ENCODE measurements around the gene C2orf42. TPM values are rescaled to one million over a fixed set of nuclear protein-coding genes. Genes with fewer than 3 reads are reported as not detected.
A peak's percentile ranks its signal among the peaks of the same experiment; 100 is the strongest.
"Not testable (repeated sequence)": the region's sequence is repeated elsewhere in the genome, so short reads cannot be mapped to it uniquely, and the experiment has no call there.

The C2orf42 gene
- 12.8 and 26.9 TPM in 2 replicates for total RNA-seq (ENCODE audit: low replicate concordance)

GRCh38 chr2:70190418-70191243, at the start of gene C2orf42:
C2orf42 (minus strand) TSS chr2:70191019; CDS start chr2:70181985, 9,034 bp downstream.
- H3K4me3 ChIP-seq (ENCODE audit: low read depth, low read length): peak within 1 kb of the TSS; percentile 91
- peak; percentile 98 for DNase-seq (ENCODE audit: low read depth)
- TF ChIP-seq, protein P1, sequence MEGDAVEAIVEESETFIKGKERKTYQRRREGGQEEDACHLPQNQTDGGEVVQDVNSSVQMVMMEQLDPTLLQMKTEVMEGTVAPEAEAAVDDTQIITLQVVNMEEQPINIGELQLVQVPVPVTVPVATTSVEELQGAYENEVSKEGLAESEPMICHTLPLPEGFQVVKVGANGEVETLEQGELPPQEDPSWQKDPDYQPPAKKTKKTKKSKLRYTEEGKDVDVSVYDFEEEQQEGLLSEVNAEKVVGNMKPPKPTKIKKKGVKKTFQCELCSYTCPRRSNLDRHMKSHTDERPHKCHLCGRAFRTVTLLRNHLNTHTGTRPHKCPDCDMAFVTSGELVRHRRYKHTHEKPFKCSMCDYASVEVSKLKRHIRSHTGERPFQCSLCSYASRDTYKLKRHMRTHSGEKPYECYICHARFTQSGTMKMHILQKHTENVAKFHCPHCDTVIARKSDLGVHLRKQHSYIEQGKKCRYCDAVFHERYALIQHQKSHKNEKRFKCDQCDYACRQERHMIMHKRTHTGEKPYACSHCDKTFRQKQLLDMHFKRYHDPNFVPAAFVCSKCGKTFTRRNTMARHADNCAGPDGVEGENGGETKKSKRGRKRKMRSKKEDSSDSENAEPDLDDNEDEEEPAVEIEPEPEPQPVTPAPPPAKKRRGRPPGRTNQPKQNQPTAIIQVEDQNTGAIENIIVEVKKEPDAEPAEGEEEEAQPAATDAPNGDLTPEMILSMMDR (IDR thresholded peaks at IDR 0.05; ENCODE audit: insufficient read depth, low read length): peak; percentile 29

- TF ChIP-seq, protein P1 (IDR thresholded peaks at IDR 0.05; ENCODE audit: insufficient read depth, low read length): no peak
- DNase-seq (ENCODE audit: low read depth): no peak
- H3K4me3 ChIP-seq (ENCODE audit: low read depth, low read length): no peak overlapping the region
Observed at GRCh38 chr2:70240599-70240998, 49.8 kb upstream of the C2orf42 start.

DNA sequence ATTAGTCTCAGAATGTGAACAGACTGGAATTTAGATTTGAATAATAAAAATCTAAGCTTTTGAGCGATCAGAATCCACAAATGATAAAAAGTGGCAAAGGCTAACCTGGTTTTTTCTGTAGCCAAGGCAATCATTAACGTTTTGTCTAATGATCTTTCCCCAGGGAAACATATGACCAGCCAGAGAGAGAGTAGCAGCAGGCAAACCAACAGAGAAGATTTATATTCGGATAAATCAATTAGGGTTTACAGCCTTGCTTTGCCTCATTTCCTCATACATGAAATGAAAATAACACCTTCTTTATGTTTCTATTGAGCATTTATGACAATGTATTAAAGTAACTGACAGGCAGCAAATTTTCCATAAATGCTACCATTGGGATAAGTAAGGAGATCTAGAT, 43.1 kb upstream of the C2orf42 start:
- no peak overlapping the region for H3K4me3 ChIP-seq (ENCODE audit: low read depth, low read length)
- TF ChIP-seq, protein P1 (IDR thresholded peaks at IDR 0.05; ENCODE audit: insufficient read depth, low read length): no peak
- DNase-seq (ENCODE audit: low read depth): no peak

DNA sequence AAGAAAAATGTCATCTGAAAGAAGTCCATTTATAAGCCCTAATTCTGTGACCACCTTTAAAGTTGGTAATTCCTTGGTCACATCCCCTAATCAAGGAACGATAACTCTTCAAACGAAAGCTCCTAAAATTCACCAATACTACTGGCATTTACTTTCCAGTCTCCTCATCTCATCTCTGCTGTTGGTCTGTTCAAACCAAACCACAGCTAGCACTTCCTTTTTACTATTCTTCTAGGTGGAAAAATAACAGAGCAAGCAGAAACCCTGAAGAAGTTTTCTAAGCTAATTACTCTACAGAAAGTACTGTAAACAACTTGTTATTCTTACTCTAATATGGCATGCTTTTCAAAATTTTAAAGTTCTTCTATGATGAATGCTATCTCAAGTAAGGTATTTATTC, 36.0 kb upstream of the C2orf42 start:
- TF ChIP-seq, protein P1 (IDR thresholded peaks at IDR 0.05; ENCODE audit: insufficient read depth, low read length): no peak

DNA sequence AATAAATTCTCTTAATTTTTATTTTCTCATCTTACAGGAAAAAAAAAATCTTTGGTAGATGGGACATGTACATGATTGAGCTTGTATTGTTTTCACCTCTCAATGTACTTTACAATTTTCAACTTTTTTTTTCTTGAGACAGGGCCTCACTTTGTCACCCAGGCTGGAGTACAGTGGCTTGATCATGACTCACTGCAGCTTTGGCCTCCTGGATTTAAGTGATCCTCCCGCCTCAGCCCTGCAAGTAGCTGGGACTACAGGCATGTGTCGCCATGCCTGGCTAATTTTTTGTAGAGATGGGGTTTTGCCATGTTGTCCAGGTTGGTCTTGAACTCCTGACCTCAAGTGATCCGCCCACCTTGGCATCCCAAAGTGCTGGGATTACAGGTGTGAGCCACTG, 32.5 kb upstream of the C2orf42 start:
- not testable (repeated sequence) for H3K4me3 ChIP-seq (ENCODE audit: low read depth, low read length); DNase-seq (ENCODE audit: low read depth)

More for the DNA sequence above, 36.0 kb upstream of the C2orf42 start:
- H3K4me3 ChIP-seq (ENCODE audit: low read depth, low read length): no peak overlapping the region
- DNase-seq (ENCODE audit: low read depth): no peak

- H3K4me3 ChIP-seq (ENCODE audit: low read depth, low read length): no peak overlapping the region
- TF ChIP-seq, protein P1 (IDR thresholded peaks at IDR 0.05; ENCODE audit: insufficient read depth, low read length): no peak
- DNase-seq (ENCODE audit: low read depth): peak; percentile 67
Observed at GRCh38 chr2:70214953-70215549, 24.2 kb upstream of the C2orf42 start.

GRCh38 chr2:70214365-70214764, 23.5 kb upstream of the C2orf42 start:
- DNase-seq (ENCODE audit: low read depth): no peak
- TF ChIP-seq, protein P1 (IDR thresholded peaks at IDR 0.05; ENCODE audit: insufficient read depth, low read length): no peak
- H3K4me3 ChIP-seq (ENCODE audit: low read depth, low read length): no peak overlapping the region
